Duodenal mucosa (tissue), 2 donors: ENCODE results near the gene GARIN1A.

Experiments used
- H3K27ac ChIP-seq: one replicate; pipeline ENCODE4 v1.7.0; 2013; ENCODE audit warnings: low read depth, low read length
- H3K27me3 ChIP-seq, 2 donors: one replicate each; pipeline ENCODE4 v1.7.0; 2013; ENCODE audit warnings: low read length in 2 of 2, control low read depth in 1 of 2; ENCODE audit not compliant: insufficient read depth in 2 of 2, control insufficient read depth in 1 of 2
- H3K36me3 ChIP-seq, 2 donors: one replicate each; pipeline ENCODE4 v1.7.0; 2013; ENCODE audit warnings: low read length in 2 of 2, control low read depth in 1 of 2; ENCODE audit not compliant: insufficient read depth in 2 of 2, control insufficient read depth in 1 of 2
- H3K4me1 ChIP-seq, 2 donors: one replicate each; pipeline ENCODE4 v1.7.0; 2013; ENCODE audit warnings: low read length in 2 of 2, control low read depth in 1 of 2; ENCODE audit not compliant: insufficient read depth in 2 of 2, control insufficient read depth in 1 of 2
- H3K4me3 ChIP-seq, 2 donors: one replicate each; pipeline ENCODE4 v1.7.0; 2013; ENCODE audit warnings: low read length in 2 of 2, low read depth in 1 of 2
- H3K9ac ChIP-seq, 2 donors: one replicate each; pipeline ENCODE4 v1.7.0; 2013; ENCODE audit warnings: low read length in 2 of 2, low read depth in 1 of 2
- H3K9me3 ChIP-seq, 2 donors: one replicate each; pipeline ENCODE4 v1.7.0; 2013; ENCODE audit warnings: low read length in 2 of 2, control low read depth in 1 of 2; ENCODE audit not compliant: control insufficient read depth in 1 of 2

The GARIN1A gene

DNA sequence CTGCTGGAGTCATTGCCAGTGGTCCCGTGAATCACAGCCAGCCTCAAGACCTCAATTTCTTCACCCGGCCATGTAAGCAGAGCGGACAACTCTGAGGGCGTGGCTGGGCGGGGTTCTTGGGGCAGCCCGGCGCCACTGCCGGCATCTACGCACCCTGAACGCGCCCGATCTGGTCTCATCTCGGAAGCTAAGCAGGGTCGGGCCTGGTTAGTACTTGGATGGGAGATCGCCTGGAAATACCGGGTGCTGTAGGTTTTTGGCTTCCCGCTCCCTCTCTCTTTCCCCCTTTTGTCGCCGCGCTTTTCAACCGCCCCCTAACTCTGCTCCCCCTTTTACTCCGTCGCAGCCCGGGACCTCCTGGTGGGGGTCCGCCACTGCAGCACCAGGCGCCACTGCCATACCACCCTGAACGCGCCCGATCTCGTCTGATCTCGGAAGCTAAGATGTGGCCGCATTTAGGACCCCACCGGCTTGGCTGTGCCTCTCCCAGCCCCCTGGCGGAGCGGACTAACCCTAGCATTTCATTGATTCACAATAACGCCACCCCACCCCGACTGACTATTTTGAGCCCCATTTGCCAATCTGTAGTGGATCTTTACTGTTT, 25.3 kb downstream of the GARIN1A start:
- Histone ChIP-seq H3K9ac (no peak overlapping the region), H3K4me1 (peaks cover 0 to 6% of the 10 kb centered on the region in 2 donors), H3K4me3 (peak overlapping the region; percentile 48), H3K27me3 (peaks cover 27 to 33% of the 10 kb centered on the region in 2 donors), H3K36me3 (no peaks in the 10 kb centered on the region), H3K9me3 (no peaks in the 10 kb centered on the region), H3K27ac (no peak overlapping the region)

DNA sequence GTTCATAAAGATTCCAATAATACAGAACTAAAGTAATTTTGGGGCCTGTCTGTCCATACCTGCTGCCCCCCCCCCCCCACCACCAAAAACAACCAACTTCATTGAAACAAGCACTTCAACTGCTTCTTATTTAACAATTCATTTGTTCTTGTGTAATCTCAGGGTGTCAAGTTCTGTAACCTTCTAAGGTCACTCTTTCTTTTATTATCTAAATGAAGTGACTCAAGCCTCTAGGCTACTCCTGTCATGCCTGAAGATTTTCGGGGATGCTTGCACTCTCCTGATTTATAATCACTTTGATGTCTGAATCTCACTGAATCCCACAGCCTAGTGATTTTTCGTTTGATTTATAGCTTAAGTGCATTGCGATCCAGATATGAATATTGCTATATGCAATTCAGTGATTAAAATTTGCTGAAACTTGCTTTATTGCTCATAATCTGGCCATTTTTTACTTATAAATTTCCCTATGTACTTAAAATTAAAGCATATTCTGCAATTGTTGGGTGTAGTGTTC, 27.2 kb downstream of the GARIN1A start:
- peaks cover 0 to 6% of the 10 kb centered on the region in 2 donors for H3K4me1 ChIP-seq
- H3K9ac ChIP-seq: no peak overlapping the region
- no peaks in the 10 kb centered on the region for H3K36me3 ChIP-seq
- peaks cover 27 to 33% of the 10 kb centered on the region in 2 donors for H3K27me3 ChIP-seq
- H3K27ac ChIP-seq: no peak overlapping the region
- H3K9me3 ChIP-seq: no peaks in the 10 kb centered on the region
- H3K4me3 ChIP-seq: no peak overlapping the region

- Histone ChIP-seq H3K27ac (no peak overlapping the region), H3K36me3 (no peaks in the 10 kb centered on the region), H3K4me1 (peaks cover 0 to 6% of the 10 kb centered on the region in 2 donors), H3K4me3 (no peak overlapping the region), H3K27me3 (peaks cover 27 to 33% of the 10 kb centered on the region in 2 donors), H3K9me3 (no peaks in the 10 kb centered on the region), H3K9ac (no peak overlapping the region)
These were observed 27.8 kb downstream of the GARIN1A start for GRCh38 chr7:128699895-128700294.

- H3K36me3 ChIP-seq: no peaks in the 10 kb centered on the region
- peaks cover 0 to 6% of the 10 kb centered on the region in 2 donors for H3K4me1 ChIP-seq
- H3K27me3 ChIP-seq: peaks cover 27 to 29% of the 10 kb centered on the region in 2 donors
- no peak overlapping the region for H3K27ac ChIP-seq
- no peaks in the 10 kb centered on the region for H3K9me3 ChIP-seq
- H3K9ac ChIP-seq: no peak overlapping the region
- H3K4me3 ChIP-seq: no peak overlapping the region
These were observed 29.1 kb downstream of the GARIN1A start for GRCh38 chr7:128701062-128701785.

- H3K4me3 ChIP-seq: no peak overlapping the region
These were observed 31.6 kb downstream of the GARIN1A start for GRCh38 chr7:128703609-128704241.

GRCh38 chr7:128705891-128706333, 33.8 kb downstream of the GARIN1A start:
- Histone ChIP-seq H3K4me1 (no peaks in the 10 kb centered on the region), H3K9ac (no peak overlapping the region), H3K4me3 (no peak overlapping the region), H3K27ac (no peak overlapping the region), H3K27me3 (no peaks in the 10 kb centered on the region), H3K36me3 (no peaks in the 10 kb centered on the region), H3K9me3 (no peaks in the 10 kb centered on the region)

More at GRCh38 chr7:128703609-128704241, 31.6 kb downstream of the GARIN1A start:
- Histone ChIP-seq H3K9me3 (no peaks in the 10 kb centered on the region), H3K27ac (no peak overlapping the region), H3K36me3 (no peaks in the 10 kb centered on the region), H3K27me3 (peaks cover 4 to 5% of the 10 kb centered on the region in 2 donors), H3K4me1 (no peaks in the 10 kb centered on the region), H3K9ac (no peak overlapping the region)

DNA sequence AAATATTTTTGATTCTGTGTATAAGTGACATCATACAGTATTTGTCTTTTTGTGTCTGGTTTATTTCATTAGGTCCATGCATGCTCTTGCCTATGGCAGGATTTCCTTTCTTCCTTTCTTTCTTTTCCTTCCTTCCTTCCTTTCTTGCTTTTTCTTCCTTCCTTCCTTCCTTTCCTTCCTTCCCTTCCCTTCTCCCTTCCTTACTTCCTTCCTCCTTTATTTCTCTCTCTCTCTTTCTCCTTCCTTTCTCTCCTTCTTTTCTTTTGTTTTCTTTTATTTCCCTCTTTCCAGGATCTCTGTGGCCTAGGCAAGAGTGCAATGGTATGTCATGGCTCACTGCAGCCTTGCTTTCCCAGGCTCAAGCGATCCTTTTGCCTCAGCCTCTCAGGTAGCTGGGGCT, 35.7 kb downstream of the GARIN1A start:
- Histone ChIP-seq H3K36me3 (no peaks in the 10 kb centered on the region), H3K9ac (no peak overlapping the region), H3K4me1 (no peaks in the 10 kb centered on the region), H3K27me3 (no peaks in the 10 kb centered on the region), H3K9me3 (no peaks in the 10 kb centered on the region), H3K4me3 (no peak overlapping the region), H3K27ac (no peak overlapping the region)

DNA sequence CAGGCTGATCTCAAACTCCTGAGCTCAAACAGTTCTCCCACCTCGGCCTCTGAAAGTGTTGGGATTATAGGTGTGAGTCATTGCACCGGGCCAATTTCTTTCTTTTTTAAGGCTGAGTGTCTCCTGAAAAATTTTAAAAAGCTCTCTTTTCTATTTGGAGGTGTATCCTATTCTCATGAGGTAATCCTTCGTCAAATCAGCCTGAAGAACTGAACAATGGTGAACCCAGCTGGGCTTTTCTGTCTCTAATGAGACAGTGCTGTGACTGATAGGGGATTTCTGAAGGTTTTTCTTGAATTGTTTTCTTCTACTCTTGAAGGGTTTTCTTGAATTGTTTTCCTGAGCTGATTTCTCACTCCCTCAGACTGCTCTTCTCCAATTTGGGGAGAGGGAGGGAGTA, 36.1 kb downstream of the GARIN1A start:
- Histone ChIP-seq H3K4me3 (no peak overlapping the region), H3K36me3 (no peaks in the 10 kb centered on the region), H3K4me1 (no peaks in the 10 kb centered on the region), H3K27me3 (no peaks in the 10 kb centered on the region), H3K27ac (no peak overlapping the region), H3K9me3 (no peaks in the 10 kb centered on the region), H3K9ac (no peak overlapping the region)

- no peak overlapping the region for H3K4me3 ChIP-seq
- H3K27me3 ChIP-seq: no peaks in the 10 kb centered on the region
- H3K9me3 ChIP-seq: no peaks in the 10 kb centered on the region
- H3K9ac ChIP-seq: no peak overlapping the region
- H3K4me1 ChIP-seq: no peaks in the 10 kb centered on the region
- H3K27ac ChIP-seq: no peak overlapping the region
- no peaks in the 10 kb centered on the region for H3K36me3 ChIP-seq
These were observed 36.7 kb downstream of the GARIN1A start for GRCh38 chr7:128708824-128709223.

GRCh38 chr7:128710481-128710880, 38.4 kb downstream of the GARIN1A start:
- Histone ChIP-seq H3K36me3 (no peaks in the 10 kb centered on the region), H3K27ac (no peak overlapping the region), H3K9me3 (no peaks in the 10 kb centered on the region), H3K4me1 (no peaks in the 10 kb centered on the region), H3K9ac (no peak overlapping the region), H3K27me3 (no peaks in the 10 kb centered on the region), H3K4me3 (no peak overlapping the region)
